Hepatocyte (in vitro differentiated cells): ENCODE measurements around the gene MLKL.

Experiments
- CTCF ChIP-seq: fragments of 200-600 bp; sonication (generic); IDR thresholded peaks from 2 replicates; pipeline ENCODE4 v1.5.1; 2016; ENCODE audit warnings: antibody characterized with exemption, mild to moderate bottlenecking; ENCODE audit not compliant: poor library complexity
- EZH2 ChIP-seq: fragments of 200-600 bp; sonication (generic); IDR thresholded peaks from 2 replicates; pipeline ENCODE4 v1.6.1; 2016; ENCODE audit warnings: antibody characterized with exemption, mild to moderate bottlenecking, borderline replicate concordance

DNA sequence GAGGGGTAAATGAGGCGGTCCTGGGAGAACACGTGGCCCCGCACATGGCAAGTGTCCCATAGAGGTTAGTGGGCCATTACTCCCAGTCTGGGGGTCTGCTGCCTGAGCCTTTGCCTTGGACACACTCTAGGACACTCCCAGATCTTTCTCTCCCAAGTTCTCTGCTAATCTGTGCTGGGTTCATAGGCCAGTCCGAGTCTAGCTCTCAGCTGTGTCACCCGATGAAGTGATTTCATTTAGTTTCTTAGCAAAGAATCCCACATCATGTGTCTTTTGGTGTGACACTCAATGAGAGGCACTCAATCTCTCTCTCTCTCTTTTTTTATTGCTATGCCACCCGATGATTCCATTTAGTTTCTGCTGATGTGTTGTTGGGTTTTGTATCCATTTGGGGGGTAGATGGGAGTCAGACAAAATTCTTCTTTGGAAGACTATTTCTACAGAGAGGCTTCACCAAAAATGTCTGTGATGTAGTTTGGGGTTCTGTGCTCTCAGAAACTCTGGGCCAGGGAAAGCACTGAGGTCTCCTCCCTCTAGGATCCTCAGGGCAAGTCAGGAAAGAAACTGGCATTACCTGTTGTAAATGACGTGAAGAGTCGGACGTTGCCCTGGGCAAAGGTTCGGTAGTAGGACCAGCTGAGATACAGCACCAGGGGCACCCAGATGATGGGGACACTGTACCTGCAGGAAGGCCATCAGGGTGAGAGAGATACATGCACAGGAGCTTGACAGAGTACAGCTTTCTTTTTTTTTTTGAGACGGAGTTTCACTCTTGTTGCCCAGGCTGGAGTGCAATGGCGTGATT lies 25.2 kb upstream of the MLKL start:
- TF ChIP-seq CTCF, result no peak
- no peak for TF ChIP-seq EZH2
